Activated T-helper 17 cell treated with anti-CD3 and anti-CD28 coated beads, Interleukin-2, amount 50 U/mL, for 72 hours (primary cell): ENCODE results near the gene EFR3B. TPM values are rescaled to one million over a fixed set of nuclear protein-coding genes. Genes with fewer than 3 reads are reported as not detected.

Experiments used
- ATAC-seq: fragments of 150-1000 bp; cut with Tn5 transposase; replicated peaks from 2 replicates; pipeline ENCODE4 v1.10.0; 2021; ENCODE audit warnings: mild to moderate bottlenecking, moderate library complexity
- H3K27ac Mint-ChIP-seq: one replicate; pipeline ENCODE4 v1.8.0; 2022; ENCODE audit warnings: mixed read lengths
- H3K27me3 Mint-ChIP-seq: one replicate; pipeline ENCODE4 v1.8.0; 2022; ENCODE audit warnings: mixed read lengths
- H3K36me3 Mint-ChIP-seq: one replicate; pipeline ENCODE4 v1.8.0; 2022; ENCODE audit warnings: low read depth, mild to moderate bottlenecking, mixed read lengths
- H3K4me1 Mint-ChIP-seq: one replicate; pipeline ENCODE4 v1.8.0; 2022; ENCODE audit warnings: mixed read lengths
- H3K4me3 Mint-ChIP-seq: one replicate; pipeline ENCODE4 v1.8.0; 2022; ENCODE audit warnings: mild to moderate bottlenecking, mixed read lengths
- H3K9me3 Mint-ChIP-seq: one replicate; pipeline ENCODE4 v1.8.0; 2022; ENCODE audit warnings: mixed read lengths
- total RNA-seq, 2 donors: library from RNA; stranded (reverse); gene quantifications; one replicate each; pipeline ENCODE4 v1.2.3, GENCODE V29; 2022

Gene EFR3B
- total RNA-seq, 2 donors from 2014 or later, result 0.24 to 0.40 TPM

GRCh38 chr2:25044011-25044410 is 2.1 kb downstream of the EFR3B start:
- no peak for ATAC-seq
- Mint-ChIP-seq H3K27ac (no peak overlapping the region), H3K4me3 (peak overlapping the region; percentile 77), H3K36me3 (no peaks in the 10 kb centered on the region), H3K4me1 (peaks cover 12% of the 10 kb centered on the region), H3K9me3 (no peaks in the 10 kb centered on the region), H3K27me3 (peaks cover 30% of the 10 kb centered on the region)

- Mint-ChIP-seq H3K27ac (no peak overlapping the region), H3K27me3 (peaks cover 36% of the 10 kb centered on the region)
- ATAC-seq, result peak; percentile 23
Observed at GRCh38 chr2:25044990-25045389, 3.1 kb downstream of the EFR3B start.

GRCh38 chr2:25049422-25049821 is 7.5 kb downstream of the EFR3B start:
- H3K9me3 Mint-ChIP-seq, result no peaks in the 10 kb centered on the region
- no peak for ATAC-seq
- peaks cover 8% of the 10 kb centered on the region for H3K4me1 Mint-ChIP-seq
- no peak overlapping the region for H3K4me3 Mint-ChIP-seq
- no peaks in the 10 kb centered on the region for H3K36me3 Mint-ChIP-seq
- H3K27ac Mint-ChIP-seq, result no peak overlapping the region
- H3K27me3 Mint-ChIP-seq, result peaks cover 30% of the 10 kb centered on the region

More at GRCh38 chr2:25044990-25045389, 3.1 kb downstream of the EFR3B start:
- Mint-ChIP-seq H3K4me3 (peak overlapping the region; percentile 28), H3K4me1 (peaks cover 12% of the 10 kb centered on the region), H3K36me3 (no peaks in the 10 kb centered on the region), H3K9me3 (no peaks in the 10 kb centered on the region)

- Mint-ChIP-seq H3K27me3 (peaks cover 24% of the 10 kb centered on the region), H3K4me1 (peaks cover 2% of the 10 kb centered on the region), H3K27ac (no peak overlapping the region), H3K36me3 (no peaks in the 10 kb centered on the region), H3K4me3 (no peak overlapping the region), H3K9me3 (no peaks in the 10 kb centered on the region)
- ATAC-seq, result no peak
Observed at GRCh38 chr2:25050128-25050527, 8.3 kb downstream of the EFR3B start.

- Mint-ChIP-seq H3K36me3 (no peaks in the 10 kb centered on the region), H3K9me3 (no peaks in the 10 kb centered on the region), H3K4me3 (no peak overlapping the region), H3K4me1 (no peaks in the 10 kb centered on the region), H3K27me3 (peaks cover 19% of the 10 kb centered on the region), H3K27ac (no peak overlapping the region)
- ATAC-seq, result no peak
Observed at GRCh38 chr2:25053041-25053440, 11.2 kb downstream of the EFR3B start.

- no peak overlapping the region for H3K27ac Mint-ChIP-seq
- H3K4me3 Mint-ChIP-seq, result no peak overlapping the region
- H3K4me1 Mint-ChIP-seq, result no peaks in the 10 kb centered on the region
- ATAC-seq, result no peak
- no peaks in the 10 kb centered on the region for H3K36me3 Mint-ChIP-seq
- peaks cover 10% of the 10 kb centered on the region for H3K27me3 Mint-ChIP-seq
- H3K9me3 Mint-ChIP-seq, result no peaks in the 10 kb centered on the region
Observed at GRCh38 chr2:25054720-25055119, 12.8 kb downstream of the EFR3B start.

GRCh38 chr2:25055376-25055920 is 13.6 kb downstream of the EFR3B start:
- ATAC-seq, result no peak
- peaks cover 6% of the 10 kb centered on the region for H3K27me3 Mint-ChIP-seq
- no peak overlapping the region for H3K27ac Mint-ChIP-seq
- no peaks in the 10 kb centered on the region for H3K4me1 Mint-ChIP-seq
- no peaks in the 10 kb centered on the region for H3K9me3 Mint-ChIP-seq
- H3K36me3 Mint-ChIP-seq, result no peaks in the 10 kb centered on the region
- no peak overlapping the region for H3K4me3 Mint-ChIP-seq

- H3K27me3 Mint-ChIP-seq, result peaks cover 5% of the 10 kb centered on the region
- no peaks in the 10 kb centered on the region for H3K9me3 Mint-ChIP-seq
Observed at GRCh38 chr2:25056098-25056821, 14.4 kb downstream of the EFR3B start.

GRCh38 chr2:25062511-25062917 is 20.6 kb downstream of the EFR3B start:
- Mint-ChIP-seq H3K4me1 (peaks cover 7% of the 10 kb centered on the region), H3K27me3 (no peaks in the 10 kb centered on the region), H3K36me3 (no peaks in the 10 kb centered on the region), H3K9me3 (peaks cover 5% of the 10 kb centered on the region), H3K4me3 (no peak overlapping the region), H3K27ac (no peak overlapping the region)
- no peak for ATAC-seq

More at GRCh38 chr2:25056098-25056821, 14.4 kb downstream of the EFR3B start:
- H3K27ac Mint-ChIP-seq, result no peak overlapping the region
- no peak for ATAC-seq
- H3K36me3 Mint-ChIP-seq, result no peaks in the 10 kb centered on the region
- no peaks in the 10 kb centered on the region for H3K4me1 Mint-ChIP-seq
- H3K4me3 Mint-ChIP-seq, result no peak overlapping the region

GRCh38 chr2:25063876-25064660 is 22.2 kb downstream of the EFR3B start:
- no peak for ATAC-seq
- no peaks in the 10 kb centered on the region for H3K36me3 Mint-ChIP-seq
- H3K4me1 Mint-ChIP-seq, result peaks cover 7% of the 10 kb centered on the region
- no peak overlapping the region for H3K27ac Mint-ChIP-seq
- no peak overlapping the region for H3K4me3 Mint-ChIP-seq
- peaks cover 5% of the 10 kb centered on the region for H3K9me3 Mint-ChIP-seq
- H3K27me3 Mint-ChIP-seq, result no peaks in the 10 kb centered on the region

- no peaks in the 10 kb centered on the region for H3K36me3 Mint-ChIP-seq
- H3K27ac Mint-ChIP-seq, result no peak overlapping the region
- peaks cover 5% of the 10 kb centered on the region for H3K9me3 Mint-ChIP-seq
- H3K27me3 Mint-ChIP-seq, result no peaks in the 10 kb centered on the region
- ATAC-seq, result no peak
- H3K4me3 Mint-ChIP-seq, result no peak overlapping the region
- H3K4me1 Mint-ChIP-seq, result peaks cover 7% of the 10 kb centered on the region
Observed at GRCh38 chr2:25065768-25066167, 23.9 kb downstream of the EFR3B start.

GRCh38 chr2:25066455-25066854 is 24.6 kb downstream of the EFR3B start:
- Mint-ChIP-seq H3K27me3 (no peaks in the 10 kb centered on the region), H3K4me3 (no peak overlapping the region), H3K9me3 (peaks cover 5% of the 10 kb centered on the region), H3K27ac (no peak overlapping the region), H3K4me1 (peaks cover 7% of the 10 kb centered on the region), H3K36me3 (no peaks in the 10 kb centered on the region)
- ATAC-seq, result no peak

GRCh38 chr2:25068217-25068616 is 26.3 kb downstream of the EFR3B start:
- no peak for ATAC-seq
- Mint-ChIP-seq H3K27me3 (peaks cover 6% of the 10 kb centered on the region), H3K4me3 (no peak overlapping the region), H3K27ac (no peak overlapping the region), H3K36me3 (no peaks in the 10 kb centered on the region), H3K9me3 (peaks cover 5% of the 10 kb centered on the region), H3K4me1 (peaks cover 7% of the 10 kb centered on the region)

GRCh38 chr2:25071966-25072365 is 30.1 kb downstream of the EFR3B start:
- H3K36me3 Mint-ChIP-seq, result no peaks in the 10 kb centered on the region
- H3K27me3 Mint-ChIP-seq, result peaks cover 16% of the 10 kb centered on the region
- no peaks in the 10 kb centered on the region for H3K4me1 Mint-ChIP-seq
- H3K27ac Mint-ChIP-seq, result no peak overlapping the region
- H3K9me3 Mint-ChIP-seq, result no peaks in the 10 kb centered on the region
- no peak for ATAC-seq
- no peak overlapping the region for H3K4me3 Mint-ChIP-seq

- no peak overlapping the region for H3K4me3 Mint-ChIP-seq
- H3K4me1 Mint-ChIP-seq, result no peaks in the 10 kb centered on the region
- no peaks in the 10 kb centered on the region for H3K9me3 Mint-ChIP-seq
- H3K36me3 Mint-ChIP-seq, result no peaks in the 10 kb centered on the region
- ATAC-seq, result no peak
- peaks cover 16% of the 10 kb centered on the region for H3K27me3 Mint-ChIP-seq
- no peak overlapping the region for H3K27ac Mint-ChIP-seq
Observed at GRCh38 chr2:25072606-25073005, 30.7 kb downstream of the EFR3B start.
